Colonic mucosa (tissue), 4 donors: ENCODE data around the gene TMEM178B. TPM values are rescaled to one million over a fixed set of nuclear protein-coding genes. Genes with fewer than 3 reads are reported as not detected.

Experiments used
- DNase-seq: peaks from one replicate; pipeline ENCODE4 v3.0.0-alpha.2; 2020
- H3K27ac ChIP-seq: fragments of 200-600 bp; one replicate; pipeline ENCODE4 v1.8.0; 2021
- H3K27me3 ChIP-seq: fragments of 200-600 bp; one replicate; pipeline ENCODE4 v1.8.0; 2021
- H3K36me3 ChIP-seq: fragments of 200-600 bp; one replicate; pipeline ENCODE4 v1.8.0; 2021
- H3K4me1 ChIP-seq: fragments of 200-600 bp; one replicate; pipeline ENCODE4 v1.8.0; 2021; ENCODE audit warnings: mild to moderate bottlenecking
- H3K4me3 ChIP-seq: fragments of 200-600 bp; one replicate; pipeline ENCODE4 v1.8.0; 2021
- H3K9ac ChIP-seq, 2 donors: one replicate each; pipeline ENCODE4 v1.7.0; 2013; ENCODE audit warnings: control low read depth in 2 of 2, low read depth in 2 of 2, low read length in 2 of 2
- H3K9me3 ChIP-seq: fragments of 200-600 bp; one replicate; pipeline ENCODE4 v1.8.0; 2021
- intact Hi-C: fragments of 100-400 bp; cut with DNase I; formaldehyde crosslinking; loops from one replicate; pipeline ENCODE4 v1.14.1; 2022
- total RNA-seq, 2 donors: library from RNA; stranded (reverse); fragmentation: NEBNext Ultra II Directional in 1 of 2; extraction: Animal tissue kit (Norgen Biotek cat#: 25700) in 1 of 2; gene quantifications; one replicate each; pipeline ENCODE4 v1.2.1, GENCODE V29; 2021
- TF ChIP-seq, protein P1 (sequence below): fragments of 200-600 bp; IDR thresholded peaks from one replicate; pipeline ENCODE4 v1.8.0; 2022; ENCODE audit warnings: antibody characterized with exemption, mild to moderate bottlenecking
- donor health status: healthy.
- donor health status: DM: no; HTN: no; CAD: no.
- donor health status: DM: no; HTN: no; CAD: no.

TMEM178B gene
- total RNA-seq, 2 donors from 2014 or later, result 0.17 to 1.1 TPM

DNA sequence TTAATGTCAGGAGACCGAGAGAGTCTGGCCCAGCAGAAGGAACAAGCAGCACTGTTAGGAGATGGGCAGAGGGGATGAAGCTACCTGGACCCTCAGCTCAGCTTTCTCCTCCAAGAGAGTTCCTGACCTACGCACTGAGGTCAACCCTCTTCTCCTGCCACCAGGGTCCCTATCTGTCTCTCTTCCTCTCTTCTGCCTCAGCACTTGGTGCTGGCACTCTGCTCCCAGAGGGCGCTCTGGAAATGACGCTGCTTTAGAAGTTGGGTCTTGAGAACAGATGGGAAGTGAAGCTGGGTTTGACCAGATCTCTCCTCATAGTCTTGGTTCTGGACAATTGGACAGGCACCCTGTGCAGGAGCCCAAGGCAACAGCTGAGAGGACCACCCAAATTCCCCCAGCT lies 261.3 kb downstream of the TMEM178B start:
- Histone ChIP-seq H3K9ac (no peak overlapping the region), H3K27ac (no peak overlapping the region), H3K4me3 (no peak overlapping the region), H3K27me3 (no peaks in the 10 kb centered on the region), H3K9me3 (no peaks in the 10 kb centered on the region), H3K4me1 (no peaks in the 10 kb centered on the region), H3K36me3 (no peaks in the 10 kb centered on the region)
- intact Hi-C loops, result no loop called here
- DNase-seq, result no peak
- TF ChIP-seq, protein P1, sequence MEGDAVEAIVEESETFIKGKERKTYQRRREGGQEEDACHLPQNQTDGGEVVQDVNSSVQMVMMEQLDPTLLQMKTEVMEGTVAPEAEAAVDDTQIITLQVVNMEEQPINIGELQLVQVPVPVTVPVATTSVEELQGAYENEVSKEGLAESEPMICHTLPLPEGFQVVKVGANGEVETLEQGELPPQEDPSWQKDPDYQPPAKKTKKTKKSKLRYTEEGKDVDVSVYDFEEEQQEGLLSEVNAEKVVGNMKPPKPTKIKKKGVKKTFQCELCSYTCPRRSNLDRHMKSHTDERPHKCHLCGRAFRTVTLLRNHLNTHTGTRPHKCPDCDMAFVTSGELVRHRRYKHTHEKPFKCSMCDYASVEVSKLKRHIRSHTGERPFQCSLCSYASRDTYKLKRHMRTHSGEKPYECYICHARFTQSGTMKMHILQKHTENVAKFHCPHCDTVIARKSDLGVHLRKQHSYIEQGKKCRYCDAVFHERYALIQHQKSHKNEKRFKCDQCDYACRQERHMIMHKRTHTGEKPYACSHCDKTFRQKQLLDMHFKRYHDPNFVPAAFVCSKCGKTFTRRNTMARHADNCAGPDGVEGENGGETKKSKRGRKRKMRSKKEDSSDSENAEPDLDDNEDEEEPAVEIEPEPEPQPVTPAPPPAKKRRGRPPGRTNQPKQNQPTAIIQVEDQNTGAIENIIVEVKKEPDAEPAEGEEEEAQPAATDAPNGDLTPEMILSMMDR, result no peak

- intact Hi-C loops, result no loop called here
- no peak for DNase-seq
Observed at GRCh38 chr7:141339603-141340002, 265.7 kb downstream of the TMEM178B start.

DNA sequence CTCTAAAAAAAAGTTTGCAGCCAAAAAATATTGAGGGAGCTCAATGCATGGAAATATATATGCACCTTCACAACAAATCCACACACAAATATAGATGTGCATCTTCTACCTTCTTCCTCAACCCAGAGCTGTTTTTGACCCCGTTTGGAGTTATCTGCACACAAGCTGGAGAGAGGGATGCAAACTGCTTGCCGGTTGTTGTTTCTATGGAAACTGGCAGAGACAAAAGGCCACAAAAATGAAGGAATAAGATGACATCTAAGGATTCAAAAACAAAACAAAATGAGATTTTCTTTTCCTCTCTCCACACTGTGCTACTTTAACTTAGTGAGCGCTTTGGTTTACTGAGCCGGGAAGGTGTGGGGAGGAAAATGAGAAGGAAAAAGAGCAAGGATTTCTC lies 267.1 kb downstream of the TMEM178B start:
- Histone ChIP-seq H3K4me1 (no peaks in the 10 kb centered on the region), H3K27me3 (no peaks in the 10 kb centered on the region), H3K9ac (no peak overlapping the region), H3K9me3 (no peaks in the 10 kb centered on the region), H3K4me3 (no peak overlapping the region), H3K27ac (no peak overlapping the region), H3K36me3 (no peaks in the 10 kb centered on the region)
- TF ChIP-seq, protein P1, result no peak
- intact Hi-C loops, result no loop called here
- DNase-seq, result no peak

More at GRCh38 chr7:141339603-141340002, 265.7 kb downstream of the TMEM178B start:
- TF ChIP-seq, protein P1, result no peak
- Histone ChIP-seq H3K4me1 (no peaks in the 10 kb centered on the region), H3K4me3 (no peak overlapping the region), H3K27me3 (no peaks in the 10 kb centered on the region), H3K27ac (no peak overlapping the region), H3K9ac (no peak overlapping the region), H3K36me3 (no peaks in the 10 kb centered on the region), H3K9me3 (no peaks in the 10 kb centered on the region)

DNA sequence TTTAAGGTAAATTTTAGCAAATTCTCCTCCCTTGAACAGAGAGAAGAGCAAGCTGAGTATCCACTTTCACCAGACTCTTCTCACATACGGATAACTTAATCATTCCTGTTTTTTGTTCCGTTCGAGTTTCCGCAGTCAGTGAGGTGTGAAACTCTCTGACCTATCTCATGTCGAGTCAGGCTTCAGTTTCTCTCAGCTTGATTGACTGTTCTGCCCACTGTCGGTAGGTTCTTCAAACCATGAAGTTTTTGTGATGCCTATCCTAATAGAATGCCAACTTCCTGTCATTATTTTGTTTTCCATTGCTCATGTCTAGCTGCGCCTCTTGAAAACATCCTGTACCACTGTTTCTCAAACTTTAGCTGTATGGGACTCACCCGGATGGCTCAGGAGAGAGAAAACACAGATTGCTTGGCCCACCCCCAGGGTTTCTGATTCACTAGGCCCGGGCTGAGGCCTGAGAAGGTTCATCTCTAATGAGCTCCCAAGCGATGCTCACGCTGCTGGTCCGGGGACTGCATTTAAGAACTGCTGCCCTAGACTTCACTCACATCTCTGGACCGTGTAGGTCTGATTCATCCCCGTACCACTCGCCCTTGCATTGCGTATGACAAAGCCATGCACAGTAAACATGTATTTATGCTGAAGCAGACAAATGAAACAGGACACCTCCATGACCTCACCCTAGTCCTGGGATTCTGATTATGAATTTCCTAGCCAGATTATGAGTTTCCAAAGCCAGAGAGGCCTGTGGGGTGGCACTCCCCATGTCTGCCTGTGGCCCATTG lies 269.0 kb downstream of the TMEM178B start:
- Histone ChIP-seq H3K27me3 (no peaks in the 10 kb centered on the region), H3K4me1 (no peaks in the 10 kb centered on the region), H3K9me3 (no peaks in the 10 kb centered on the region), H3K4me3 (no peak overlapping the region), H3K27ac (no peak overlapping the region), H3K9ac (no peak overlapping the region), H3K36me3 (no peaks in the 10 kb centered on the region)
- TF ChIP-seq, protein P1, result no peak
- intact Hi-C loops, result no loop called here
- no peak for DNase-seq

GRCh38 chr7:141344153-141344935 lies 270.5 kb downstream of the TMEM178B start:
- Histone ChIP-seq H3K9ac (no peak overlapping the region), H3K4me1 (no peaks in the 10 kb centered on the region), H3K9me3 (no peaks in the 10 kb centered on the region), H3K36me3 (no peaks in the 10 kb centered on the region), H3K27ac (no peak overlapping the region), H3K27me3 (no peaks in the 10 kb centered on the region), H3K4me3 (no peak overlapping the region)
- intact Hi-C loops, result no loop called here
- TF ChIP-seq, protein P1, result no peak
- no peak for DNase-seq
